Measurements from ENCODE around the gene HNRNPH2.

The HNRNPH2 gene

DNA sequence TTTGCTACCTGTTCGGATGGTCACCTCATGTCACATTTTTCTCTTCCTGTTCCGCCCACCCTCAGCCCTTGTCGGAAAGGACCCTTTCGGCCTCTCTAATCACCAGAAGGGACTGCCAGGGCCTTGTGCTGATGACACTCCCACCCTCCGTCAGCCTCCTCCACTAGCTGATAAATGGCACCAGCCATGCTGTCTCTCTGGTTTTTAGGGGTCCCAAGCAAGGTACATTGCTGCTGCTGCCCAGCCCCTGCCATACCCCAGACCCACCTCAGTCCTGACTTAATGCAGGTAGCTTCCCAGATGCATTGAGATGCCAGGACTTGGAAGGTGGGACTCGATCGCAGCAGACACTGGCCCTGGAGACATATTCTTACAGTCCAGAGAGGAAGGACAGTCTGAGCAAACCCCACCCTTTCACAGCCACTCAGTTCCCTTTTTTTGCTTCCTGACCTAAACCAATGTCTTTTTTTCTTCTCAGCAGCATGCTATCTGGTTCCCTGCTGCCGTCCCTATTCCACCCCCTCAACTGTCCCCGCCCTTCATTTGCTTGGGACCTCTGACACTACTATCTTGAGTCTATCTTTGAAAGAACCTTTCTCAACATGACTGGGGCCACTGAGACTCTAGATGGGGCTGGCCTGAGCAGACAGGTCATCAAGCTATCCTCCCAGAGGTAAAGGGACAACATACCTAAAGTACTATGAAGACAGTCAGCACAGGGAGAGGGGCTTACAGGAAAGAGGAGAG lies 22.1 kb upstream of the HNRNPH2 start, which contains the start of gene BTK:
Gene BTK (minus strand): TSS at position 397 of the 747 bp plus-strand sequence. CDS start 10,907 bp downstream, outside the sequence.
- DNase-seq (ENCODE audit: low read depth) = peak; percentile 76
- H3K4me3 ChIP-seq (ENCODE audit: low read depth, low read length) = peak within 1 kb of the TSS; percentile 78
- TF ChIP-seq, protein P1, sequence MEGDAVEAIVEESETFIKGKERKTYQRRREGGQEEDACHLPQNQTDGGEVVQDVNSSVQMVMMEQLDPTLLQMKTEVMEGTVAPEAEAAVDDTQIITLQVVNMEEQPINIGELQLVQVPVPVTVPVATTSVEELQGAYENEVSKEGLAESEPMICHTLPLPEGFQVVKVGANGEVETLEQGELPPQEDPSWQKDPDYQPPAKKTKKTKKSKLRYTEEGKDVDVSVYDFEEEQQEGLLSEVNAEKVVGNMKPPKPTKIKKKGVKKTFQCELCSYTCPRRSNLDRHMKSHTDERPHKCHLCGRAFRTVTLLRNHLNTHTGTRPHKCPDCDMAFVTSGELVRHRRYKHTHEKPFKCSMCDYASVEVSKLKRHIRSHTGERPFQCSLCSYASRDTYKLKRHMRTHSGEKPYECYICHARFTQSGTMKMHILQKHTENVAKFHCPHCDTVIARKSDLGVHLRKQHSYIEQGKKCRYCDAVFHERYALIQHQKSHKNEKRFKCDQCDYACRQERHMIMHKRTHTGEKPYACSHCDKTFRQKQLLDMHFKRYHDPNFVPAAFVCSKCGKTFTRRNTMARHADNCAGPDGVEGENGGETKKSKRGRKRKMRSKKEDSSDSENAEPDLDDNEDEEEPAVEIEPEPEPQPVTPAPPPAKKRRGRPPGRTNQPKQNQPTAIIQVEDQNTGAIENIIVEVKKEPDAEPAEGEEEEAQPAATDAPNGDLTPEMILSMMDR (IDR thresholded peaks at IDR 0.05; ENCODE audit: low read depth, low read length, missing control alignments) = no peak

DNA sequence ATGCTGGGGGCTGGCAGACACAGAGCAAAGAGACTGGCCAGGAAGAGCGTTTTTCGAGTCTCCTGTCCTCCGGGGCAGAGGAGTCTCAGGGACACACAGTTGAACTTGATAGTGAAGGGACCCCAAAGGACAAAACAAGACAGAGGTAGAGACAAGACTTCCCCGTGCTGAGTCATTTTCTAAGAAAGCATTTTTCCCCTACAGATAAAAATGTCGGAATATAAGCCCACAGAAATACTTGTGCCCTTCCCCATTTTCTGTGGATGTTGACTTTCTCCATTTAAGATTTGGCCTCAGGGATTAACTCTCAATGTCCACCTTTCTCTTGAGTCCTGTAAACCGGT lies 21.5 kb upstream of the HNRNPH2 start:
- TF ChIP-seq, protein P1 (IDR thresholded peaks at IDR 0.05; ENCODE audit: low read depth, low read length, missing control alignments) = no peak
- DNase-seq (ENCODE audit: low read depth) = no peak
- peak overlapping the region; percentile 78 for H3K4me3 ChIP-seq (ENCODE audit: low read depth, low read length)

DNA sequence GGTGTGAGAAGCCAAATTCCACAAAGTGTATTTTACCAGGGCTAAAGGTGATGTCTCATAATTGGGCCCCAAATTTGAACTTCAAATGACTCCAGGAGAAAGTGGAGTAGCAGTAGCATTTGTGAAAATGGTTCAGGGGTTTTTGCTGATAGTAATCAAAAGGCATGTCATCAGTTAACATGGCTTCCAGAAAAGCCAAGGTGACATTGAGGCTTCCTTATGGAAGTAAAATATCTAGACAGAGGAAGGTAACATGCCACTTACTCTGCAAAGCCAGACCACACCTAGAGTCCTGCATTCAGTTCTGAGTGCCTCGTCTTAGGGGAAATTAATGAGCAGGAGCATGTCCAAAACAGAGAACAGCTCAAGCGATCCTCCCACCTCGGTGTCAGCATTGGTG lies 19.4 kb upstream of the HNRNPH2 start:
- TF ChIP-seq, protein P1 (IDR thresholded peaks at IDR 0.05; ENCODE audit: low read depth, low read length, missing control alignments) = no peak
- no peak overlapping the region for H3K4me3 ChIP-seq (ENCODE audit: low read depth, low read length)
- no peak for DNase-seq (ENCODE audit: low read depth)

DNA sequence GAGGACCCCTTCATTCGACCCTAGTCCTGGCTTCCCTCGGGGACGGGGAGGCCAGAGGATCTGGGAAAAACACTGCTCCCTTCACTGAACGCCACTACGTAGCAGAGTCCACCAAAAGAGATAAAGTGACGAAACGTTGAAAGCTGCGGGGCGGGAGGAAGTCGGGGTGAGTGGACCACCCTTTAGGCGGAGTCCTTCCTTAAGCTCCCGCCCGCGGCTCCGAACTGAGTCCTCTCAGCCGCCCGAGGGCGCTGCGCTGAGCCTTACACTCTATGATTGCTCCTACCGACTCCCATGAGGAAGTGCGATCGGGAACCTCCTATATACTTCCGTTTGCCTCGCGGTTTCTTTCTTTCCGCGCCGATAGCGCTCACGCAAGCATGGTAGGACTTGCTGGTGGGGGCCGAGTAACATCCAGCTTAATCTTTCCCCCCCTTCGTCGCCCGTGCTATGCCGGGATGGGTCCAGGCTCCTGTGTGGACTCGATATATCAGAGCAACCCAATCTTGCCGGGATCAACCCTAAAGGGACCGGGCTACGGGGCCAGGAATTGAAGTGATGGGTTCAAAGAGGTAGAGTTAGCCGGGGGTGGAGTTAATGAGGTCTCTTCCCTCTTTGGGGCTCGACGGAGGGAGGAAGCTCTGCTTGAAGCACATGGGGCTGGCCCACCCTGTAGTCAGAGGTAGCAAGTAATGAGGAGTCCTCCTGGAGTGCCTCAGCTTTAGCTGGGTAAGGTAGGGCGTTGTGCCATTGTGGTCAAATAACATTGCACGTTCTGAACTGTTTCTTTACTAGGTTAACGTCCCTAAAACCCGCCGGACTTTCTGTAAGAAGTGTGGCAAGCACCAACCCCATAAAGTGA lies 17.1 kb upstream of the HNRNPH2 start, which contains the start of gene RPL36A:
Gene RPL36A (plus strand): TSS at position 348 of the 862 bp plus-strand sequence. CDS start 33 bp downstream, at position 381.
- peak within 1 kb of the TSS; percentile 66 for H3K4me3 ChIP-seq (ENCODE audit: low read depth, low read length)
- peak; percentile 80 for DNase-seq (ENCODE audit: low read depth)
- TF ChIP-seq, protein P1 (IDR thresholded peaks at IDR 0.05; ENCODE audit: low read depth, low read length, missing control alignments) = peak; percentile 79

DNA sequence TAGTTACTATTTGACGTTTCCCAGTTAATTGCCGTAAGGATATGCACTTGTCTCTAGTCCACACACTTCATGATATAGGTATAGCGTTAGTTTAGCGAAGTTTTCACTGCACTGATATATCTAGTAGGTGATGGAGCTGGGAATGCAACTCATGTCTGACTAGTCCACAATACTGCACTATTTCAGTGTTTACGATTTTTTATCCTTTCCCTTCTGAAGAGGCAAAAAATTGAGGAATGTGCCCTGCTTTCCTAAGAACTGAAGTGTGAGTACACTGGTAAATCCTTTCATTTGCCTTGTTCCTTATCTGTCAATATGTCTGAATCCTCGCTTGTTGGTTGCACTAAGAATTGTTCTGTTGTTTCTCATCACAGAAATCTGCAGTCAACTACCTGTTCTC lies 16.2 kb upstream of the HNRNPH2 start:
- DNase-seq (ENCODE audit: low read depth) = no peak
- TF ChIP-seq, protein P1 (IDR thresholded peaks at IDR 0.05; ENCODE audit: low read depth, low read length, missing control alignments) = no peak
- H3K4me3 ChIP-seq (ENCODE audit: low read depth, low read length) = peak overlapping the region; percentile 66

DNA sequence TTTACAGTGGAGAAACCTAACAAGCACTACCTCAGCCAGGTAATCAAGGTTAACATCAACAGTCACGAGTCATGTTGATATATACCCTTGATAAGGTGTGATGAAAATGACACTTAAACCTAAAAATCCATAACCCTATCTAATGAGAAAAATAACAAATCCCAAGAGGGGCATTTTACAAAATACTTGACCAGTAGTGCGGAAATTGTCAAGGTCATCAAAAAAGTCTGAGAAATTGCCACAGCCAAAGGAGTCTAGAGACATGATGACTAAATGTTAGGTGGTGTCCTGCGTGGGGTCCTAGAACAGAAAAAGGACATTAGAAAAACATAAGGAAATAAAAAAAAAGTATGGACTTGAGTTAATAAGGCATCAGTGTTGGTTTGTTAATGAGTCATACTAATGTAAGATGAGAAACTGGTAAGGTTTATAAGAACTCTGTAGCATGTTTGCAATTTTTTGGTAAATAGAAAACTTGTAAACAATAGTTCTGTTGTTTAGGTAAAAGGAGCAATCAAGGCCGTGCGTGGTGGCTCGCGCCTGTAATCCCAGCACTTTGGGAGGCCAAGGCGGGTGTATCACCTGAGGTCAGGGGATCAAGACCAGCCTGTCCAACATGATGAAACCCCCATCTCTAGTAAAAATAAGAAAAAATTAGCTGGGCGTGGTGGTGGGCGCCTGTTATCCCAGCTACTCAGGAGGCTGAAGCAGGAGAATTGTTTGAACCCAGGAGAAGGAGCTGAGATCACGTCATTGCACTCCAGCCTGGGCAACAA lies 14.3 kb upstream of the HNRNPH2 start:
- no peak for DNase-seq (ENCODE audit: low read depth)
- TF ChIP-seq, protein P1 (IDR thresholded peaks at IDR 0.05; ENCODE audit: low read depth, low read length, missing control alignments) = no peak
- H3K4me3 ChIP-seq (ENCODE audit: low read depth, low read length) = peak overlapping the region; percentile 66; the same call in 1 of the 2 replicates
